Right lobe of liver (tissue), 6 donors: ENCODE results near the gene NCKAP5. TPM values are rescaled to one million over a fixed set of nuclear protein-coding genes. Genes with fewer than 3 reads are reported as not detected.

Experiments
- ATAC-seq, 4 donors: fragments of 200-7000 bp; cut with Tn5 transposase; one replicate each; pipeline ENCODE4 v1.9.1; 2020; ENCODE audit warnings: mild to moderate bottlenecking in 4 of 4, moderate library complexity in 4 of 4
- DNase-seq, 3 donors: peaks; one replicate each; pipeline ENCODE4 v3.0.0-alpha.2; 2020
- H3K27ac ChIP-seq, 3 donors: fragments of 200-600 bp; one replicate each; pipeline ENCODE4 v1.8.0; 2022
- H3K27me3 ChIP-seq, 2 donors: fragments of 200-600 bp; one replicate each; pipeline ENCODE4 v1.8.0; 2022
- H3K36me3 ChIP-seq, 4 donors: fragments of 200-600 bp; sonication (generic) in 1 of 4; one replicate each; pipeline versions ENCODE4 v1.5.1 to v1.8.0; 2017 to 2022; ENCODE audit warnings: control low read depth in 1 of 4
- H3K4me1 ChIP-seq, 4 donors: fragments of 200-600 bp; sonication (generic) in 1 of 4; one replicate each; pipeline versions ENCODE4 v1.5.1 to v1.8.0; 2017 to 2022; ENCODE audit warnings: control low read depth in 1 of 4
- H3K4me3 ChIP-seq, 3 donors: fragments of 200-600 bp; one replicate each; pipeline ENCODE4 v1.8.0; 2022
- H3K9me3 ChIP-seq, 4 donors: fragments of 200-600 bp; sonication (generic) in 1 of 4; one replicate each; pipeline versions ENCODE4 v1.5.1 to v1.8.0; 2017 to 2022; ENCODE audit warnings: control low read depth in 1 of 4
- CTCF ChIP-seq, 4 donors: fragments of 200-600 bp in 3 of 4; fragments of 450-650 bp in 1 of 4; IDR thresholded peaks; one replicate each; pipeline versions ENCODE4 v1.5.1 to v1.8.0; 2016 to 2022; ENCODE audit warnings: antibody characterized with exemption in 4 of 4, mild to moderate bottlenecking in 2 of 4
- POLR2A ChIP-seq: fragments of 450-650 bp; IDR thresholded peaks from one replicate; pipeline ENCODE4 v1.6.1; 2017; ENCODE audit warnings: antibody characterized with exemption, mild to moderate bottlenecking
- WGBS: methylation state at CpG from one replicate; pipeline ENCODE4 v1.1.6; 2018; ENCODE audit warnings: low coverage, low lambda C conversion rate; ENCODE audit not compliant: insufficient coverage; ENCODE audit errors: missing lambda C conversion rate; 5-methylcytosine and 5-hydroxymethylcytosine counted together
- intact Hi-C, 2 donors: fragments of 100-400 bp; cut with DNase I; formaldehyde crosslinking; loops; one replicate each; pipeline versions ENCODE4 v1.11.2 to v1.14.1; 2022
- total RNA-seq, 6 experiments: library from RNA; depleted of rRNA in 2 of 6; stranded (reverse); fragments of >200 nt in 2 of 6; fragmentation: NEBNext Ultra II Directional in 3 of 6; extraction: Animal tissue kit (Norgen Biotek cat#: 25700) in 3 of 6; gene quantifications; one replicate each; pipeline versions ENCODE4 v1.1.0 to v1.2.4, GENCODE V29; 2016 to 2023
- donor health status: DM: no; HTN: yes; CAD: no.
- donor health status: DM: no; HTN: no; CAD: no.
- donor health status: DM: no; HTN: no; CAD: no.
- donor health status: DM: no; HTN: yes; CAD: no.
- donor health status: DM: no; HTN: yes; CAD: no.

The NCKAP5 gene
- total RNA-seq, 6 experiments from 2014 or later: 3.6 to 11.7 (median 6.9) TPM

- H3K4me1 ChIP-seq: no peaks in the 10 kb centered on the region
- H3K9me3 ChIP-seq: no peaks in the 10 kb centered on the region
- no peak overlapping the region for H3K4me3 ChIP-seq
- no peaks in the 10 kb centered on the region for H3K36me3 ChIP-seq
- H3K27ac ChIP-seq: no peak overlapping the region
- ATAC-seq (no peak), DNase-seq (no peak)
- intact Hi-C loops: no loop called here
- TF ChIP-seq POLR2A (no peak), CTCF (IDR thresholded peaks at IDR 0.05) (no peak)
- WGBS: 91% methylated on average over 2 of the region's 2 CpGs
- H3K27me3 ChIP-seq: no peaks in the 10 kb centered on the region
These were observed 708.0 kb downstream of the NCKAP5 start for GRCh38 chr2:132860220-132860619.

- Histone ChIP-seq H3K9me3 (no peaks in the 10 kb centered on the region), H3K27ac (no peak overlapping the region), H3K36me3 (no peaks in the 10 kb centered on the region), H3K4me1 (no peaks in the 10 kb centered on the region), H3K4me3 (no peak overlapping the region), H3K27me3 (no peaks in the 10 kb centered on the region)
- no peak for TF ChIP-seq CTCF (IDR thresholded peaks at IDR 0.05)
- no peak for TF ChIP-seq POLR2A
- intact Hi-C loops: no loop called here
- ATAC-seq: no peak
- WGBS: 62% methylated on average over 5 of the region's 5 CpGs
- DNase-seq: no peak
These were observed 708.7 kb downstream of the NCKAP5 start for GRCh38 chr2:132859590-132859989.

GRCh38 chr2:132857319-132857718, 710.9 kb downstream of the NCKAP5 start:
- H3K4me1 ChIP-seq: no peaks in the 10 kb centered on the region
- no peak for ATAC-seq
- H3K9me3 ChIP-seq: no peaks in the 10 kb centered on the region
- WGBS: 30% methylated on average over 1 of the region's 1 CpG
- H3K4me3 ChIP-seq: no peak overlapping the region
- H3K36me3 ChIP-seq: no peaks in the 10 kb centered on the region
- H3K27me3 ChIP-seq: no peaks in the 10 kb centered on the region
- intact Hi-C loops: no loop called here
- DNase-seq: no peak
- TF ChIP-seq POLR2A (no peak), CTCF (IDR thresholded peaks at IDR 0.05) (no peak)
- no peak overlapping the region for H3K27ac ChIP-seq

GRCh38 chr2:132850688-132851087, 717.6 kb downstream of the NCKAP5 start:
- Histone ChIP-seq H3K36me3 (no peaks in the 10 kb centered on the region), H3K4me3 (no peak overlapping the region), H3K4me1 (no peaks in the 10 kb centered on the region), H3K9me3 (no peaks in the 10 kb centered on the region), H3K27me3 (no peaks in the 10 kb centered on the region), H3K27ac (no peak overlapping the region)
- ATAC-seq (no peak), DNase-seq (no peak)
- TF ChIP-seq CTCF (IDR thresholded peaks at IDR 0.05): no peak
- 75% methylated on average over 4 of the region's 4 CpGs for WGBS
- intact Hi-C loops: no loop called here

- Histone ChIP-seq H3K4me1 (no peaks in the 10 kb centered on the region), H3K27ac (no peak overlapping the region), H3K4me3 (no peak overlapping the region), H3K36me3 (no peaks in the 10 kb centered on the region), H3K27me3 (no peaks in the 10 kb centered on the region), H3K9me3 (no peaks in the 10 kb centered on the region)
- DNase-seq (no peak), ATAC-seq (no peak)
- TF ChIP-seq POLR2A: no peak
- no peak for TF ChIP-seq CTCF (IDR thresholded peaks at IDR 0.05)
- WGBS: 91% methylated on average over 1 of the region's 1 CpG
- intact Hi-C loops: no loop called here
These were observed 719.1 kb downstream of the NCKAP5 start for GRCh38 chr2:132849118-132849517.
